Measurements from ENCODE around the gene MET.

DNA sequence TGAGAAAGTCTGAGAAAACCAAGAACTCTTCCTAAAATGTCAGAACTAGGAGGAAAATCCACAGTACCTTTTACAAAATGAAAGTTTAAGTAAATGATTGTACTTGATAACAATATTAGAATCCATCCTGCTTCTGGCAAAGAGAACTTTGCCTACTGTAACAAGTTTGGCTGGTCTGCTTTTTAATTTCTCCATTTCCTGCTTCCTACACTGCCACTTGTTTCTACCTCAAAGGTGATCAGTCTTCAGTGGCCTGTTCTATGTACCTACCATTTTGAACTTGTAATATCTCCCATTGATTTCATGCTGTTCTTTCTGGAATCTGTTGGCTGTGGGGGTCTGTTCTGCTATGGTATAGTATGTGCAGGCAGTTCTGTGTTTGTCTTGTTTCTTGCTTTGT lies 157.5 kb downstream of the MET start:
- TF ChIP-seq, protein P1, sequence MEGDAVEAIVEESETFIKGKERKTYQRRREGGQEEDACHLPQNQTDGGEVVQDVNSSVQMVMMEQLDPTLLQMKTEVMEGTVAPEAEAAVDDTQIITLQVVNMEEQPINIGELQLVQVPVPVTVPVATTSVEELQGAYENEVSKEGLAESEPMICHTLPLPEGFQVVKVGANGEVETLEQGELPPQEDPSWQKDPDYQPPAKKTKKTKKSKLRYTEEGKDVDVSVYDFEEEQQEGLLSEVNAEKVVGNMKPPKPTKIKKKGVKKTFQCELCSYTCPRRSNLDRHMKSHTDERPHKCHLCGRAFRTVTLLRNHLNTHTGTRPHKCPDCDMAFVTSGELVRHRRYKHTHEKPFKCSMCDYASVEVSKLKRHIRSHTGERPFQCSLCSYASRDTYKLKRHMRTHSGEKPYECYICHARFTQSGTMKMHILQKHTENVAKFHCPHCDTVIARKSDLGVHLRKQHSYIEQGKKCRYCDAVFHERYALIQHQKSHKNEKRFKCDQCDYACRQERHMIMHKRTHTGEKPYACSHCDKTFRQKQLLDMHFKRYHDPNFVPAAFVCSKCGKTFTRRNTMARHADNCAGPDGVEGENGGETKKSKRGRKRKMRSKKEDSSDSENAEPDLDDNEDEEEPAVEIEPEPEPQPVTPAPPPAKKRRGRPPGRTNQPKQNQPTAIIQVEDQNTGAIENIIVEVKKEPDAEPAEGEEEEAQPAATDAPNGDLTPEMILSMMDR (IDR thresholded peaks at IDR 0.05; ENCODE audit: low read depth, low read length, missing input control), result no peak
- TF ChIP-seq SP1 (IDR thresholded peaks at IDR 0.05) (no peak), YY1 (IDR thresholded peaks at IDR 0.05) (no peak), TAF1 (conservative IDR thresholded peaks at IDR 0.05) (no peak), RAD21 (IDR thresholded peaks at IDR 0.05) (no peak)
- TF ChIP-seq, protein P2, sequence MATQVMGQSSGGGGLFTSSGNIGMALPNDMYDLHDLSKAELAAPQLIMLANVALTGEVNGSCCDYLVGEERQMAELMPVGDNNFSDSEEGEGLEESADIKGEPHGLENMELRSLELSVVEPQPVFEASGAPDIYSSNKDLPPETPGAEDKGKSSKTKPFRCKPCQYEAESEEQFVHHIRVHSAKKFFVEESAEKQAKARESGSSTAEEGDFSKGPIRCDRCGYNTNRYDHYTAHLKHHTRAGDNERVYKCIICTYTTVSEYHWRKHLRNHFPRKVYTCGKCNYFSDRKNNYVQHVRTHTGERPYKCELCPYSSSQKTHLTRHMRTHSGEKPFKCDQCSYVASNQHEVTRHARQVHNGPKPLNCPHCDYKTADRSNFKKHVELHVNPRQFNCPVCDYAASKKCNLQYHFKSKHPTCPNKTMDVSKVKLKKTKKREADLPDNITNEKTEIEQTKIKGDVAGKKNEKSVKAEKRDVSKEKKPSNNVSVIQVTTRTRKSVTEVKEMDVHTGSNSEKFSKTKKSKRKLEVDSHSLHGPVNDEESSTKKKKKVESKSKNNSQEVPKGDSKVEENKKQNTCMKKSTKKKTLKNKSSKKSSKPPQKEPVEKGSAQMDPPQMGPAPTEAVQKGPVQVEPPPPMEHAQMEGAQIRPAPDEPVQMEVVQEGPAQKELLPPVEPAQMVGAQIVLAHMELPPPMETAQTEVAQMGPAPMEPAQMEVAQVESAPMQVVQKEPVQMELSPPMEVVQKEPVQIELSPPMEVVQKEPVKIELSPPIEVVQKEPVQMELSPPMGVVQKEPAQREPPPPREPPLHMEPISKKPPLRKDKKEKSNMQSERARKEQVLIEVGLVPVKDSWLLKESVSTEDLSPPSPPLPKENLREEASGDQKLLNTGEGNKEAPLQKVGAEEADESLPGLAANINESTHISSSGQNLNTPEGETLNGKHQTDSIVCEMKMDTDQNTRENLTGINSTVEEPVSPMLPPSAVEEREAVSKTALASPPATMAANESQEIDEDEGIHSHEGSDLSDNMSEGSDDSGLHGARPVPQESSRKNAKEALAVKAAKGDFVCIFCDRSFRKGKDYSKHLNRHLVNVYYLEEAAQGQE (IDR thresholded peaks at IDR 0.05), result no peak
